ENCODE results near the gene VWA8.

The VWA8 gene

DNA sequence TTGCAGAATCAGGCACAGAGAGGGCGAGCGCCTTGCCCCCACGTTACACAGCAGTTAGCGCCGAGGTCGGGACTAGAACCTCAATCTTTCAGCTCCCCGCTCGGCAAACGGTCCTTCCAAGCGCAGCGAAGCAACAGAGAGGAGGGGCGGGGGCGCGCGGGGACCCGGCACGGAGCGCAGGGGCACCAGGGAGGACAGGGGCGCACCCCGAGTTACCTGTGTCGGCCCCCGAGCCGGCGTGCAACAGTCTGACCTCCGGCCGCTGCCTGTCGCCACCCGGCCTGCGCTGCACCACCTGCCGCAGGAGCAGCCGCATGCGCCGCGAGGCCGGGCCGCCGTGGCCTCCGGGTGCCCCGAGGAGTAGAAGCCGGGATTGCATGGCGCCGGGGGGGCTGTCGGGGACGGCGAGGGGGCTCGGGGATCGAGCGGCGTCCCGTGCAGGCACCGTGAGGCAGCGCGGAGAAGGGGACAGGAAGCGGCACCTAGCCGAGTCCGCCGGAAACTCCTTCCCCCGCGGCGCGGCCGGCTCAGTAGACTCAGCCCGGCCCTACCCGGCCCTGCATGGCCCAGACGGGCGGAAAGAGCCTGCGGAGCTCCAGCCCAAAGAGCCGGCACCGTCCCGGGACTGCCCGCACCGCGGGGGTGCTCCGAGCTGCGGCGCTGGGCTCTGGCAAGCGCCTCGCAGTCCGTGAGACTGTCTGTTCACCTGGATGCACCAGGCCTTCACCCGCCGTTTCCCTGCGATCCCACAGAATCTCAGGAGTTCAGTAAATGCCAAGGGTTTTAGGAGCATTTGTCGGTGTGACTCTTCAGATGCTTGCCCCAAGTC is at the start of gene VWA8:
TSS of gene VWA8 (minus strand) at position 473 of the 829 bp plus-strand sequence. CDS start at position 379, 94 bp downstream.
- H3K27ac ChIP-seq, result peak within 1 kb of the TSS; percentile 86 to 93
- TF ChIP-seq, protein P1, sequence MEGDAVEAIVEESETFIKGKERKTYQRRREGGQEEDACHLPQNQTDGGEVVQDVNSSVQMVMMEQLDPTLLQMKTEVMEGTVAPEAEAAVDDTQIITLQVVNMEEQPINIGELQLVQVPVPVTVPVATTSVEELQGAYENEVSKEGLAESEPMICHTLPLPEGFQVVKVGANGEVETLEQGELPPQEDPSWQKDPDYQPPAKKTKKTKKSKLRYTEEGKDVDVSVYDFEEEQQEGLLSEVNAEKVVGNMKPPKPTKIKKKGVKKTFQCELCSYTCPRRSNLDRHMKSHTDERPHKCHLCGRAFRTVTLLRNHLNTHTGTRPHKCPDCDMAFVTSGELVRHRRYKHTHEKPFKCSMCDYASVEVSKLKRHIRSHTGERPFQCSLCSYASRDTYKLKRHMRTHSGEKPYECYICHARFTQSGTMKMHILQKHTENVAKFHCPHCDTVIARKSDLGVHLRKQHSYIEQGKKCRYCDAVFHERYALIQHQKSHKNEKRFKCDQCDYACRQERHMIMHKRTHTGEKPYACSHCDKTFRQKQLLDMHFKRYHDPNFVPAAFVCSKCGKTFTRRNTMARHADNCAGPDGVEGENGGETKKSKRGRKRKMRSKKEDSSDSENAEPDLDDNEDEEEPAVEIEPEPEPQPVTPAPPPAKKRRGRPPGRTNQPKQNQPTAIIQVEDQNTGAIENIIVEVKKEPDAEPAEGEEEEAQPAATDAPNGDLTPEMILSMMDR (IDR thresholded peaks at IDR 0.05), result no peak
- H3K4me3 ChIP-seq, result peak within 1 kb of the TSS; percentile 87 to 95
- H3K9me3 ChIP-seq, result no peaks in the 10 kb centered on the region
- no peaks in the 10 kb centered on the region for H3K36me3 ChIP-seq
- H3K27me3 ChIP-seq, result no peaks in the 10 kb centered on the region
- H3K4me1 ChIP-seq, result peaks cover 0 to 16% (median 7%) of the 10 kb centered on the region in 4 donors
- DNase-seq, result peak; percentile 51 to 84
- intact Hi-C loops (cut with DNase I; ENCODE audit: low total_unique reads), result loop anchor here (5.0 kb wide), 1 partner anchor 81 kb away; no protein-coding TSS in a partner anchor

DNA sequence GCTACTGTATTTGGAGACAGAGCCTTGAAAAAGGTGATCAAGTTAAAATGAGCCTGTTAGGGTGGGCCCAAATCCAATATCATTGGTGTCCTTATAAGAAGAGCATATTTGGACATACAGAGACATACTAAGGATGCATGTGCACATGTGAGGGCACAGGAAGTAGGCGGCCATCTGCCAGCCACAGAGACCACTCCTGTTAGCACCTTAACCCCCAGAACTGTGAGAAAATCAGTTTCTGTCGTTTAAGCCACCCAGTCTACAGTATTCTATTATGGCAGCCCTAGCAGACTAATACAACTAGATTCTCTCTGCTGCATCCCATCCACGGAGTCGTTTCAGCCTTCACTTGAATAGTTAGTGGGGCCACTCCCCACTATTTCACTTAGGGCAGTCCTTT is 48.1 kb upstream of the VWA8 start:
- intact Hi-C loops (cut with DNase I; ENCODE audit: low total_unique reads), result no loop called here
- no peak overlapping the region for H3K27ac ChIP-seq
- no peaks in the 10 kb centered on the region for H3K27me3 ChIP-seq
- TF ChIP-seq, protein P1 (IDR thresholded peaks at IDR 0.05), result no peak
- no peak overlapping the region for H3K4me3 ChIP-seq
- H3K36me3 ChIP-seq, result no peaks in the 10 kb centered on the region
- peaks cover 0 to 9% (median 3%) of the 10 kb centered on the region in 4 donors for H3K4me1 ChIP-seq
- no peaks in the 10 kb centered on the region for H3K9me3 ChIP-seq
- no peak for DNase-seq

DNA sequence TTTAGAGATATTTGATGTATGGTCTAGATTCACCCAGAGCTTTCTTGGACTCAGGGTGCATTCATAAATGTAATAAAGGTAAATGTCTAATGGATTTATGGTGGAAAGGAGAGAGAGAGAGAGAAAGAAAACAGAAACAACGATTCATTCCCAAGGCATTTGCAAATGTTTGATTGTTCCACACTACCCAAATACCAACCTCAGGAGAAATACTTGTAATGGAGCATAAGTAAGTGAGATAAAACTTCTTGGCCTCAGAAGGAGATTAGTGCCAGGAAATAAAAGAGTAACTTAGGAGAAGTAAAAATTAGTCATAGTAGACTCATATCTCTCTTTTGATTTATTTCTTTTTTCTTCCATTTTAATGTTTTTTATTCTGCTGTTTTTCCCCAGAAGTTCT is 46.9 kb upstream of the VWA8 start:
- peaks cover 0 to 9% (median 3%) of the 10 kb centered on the region in 4 donors for H3K4me1 ChIP-seq
- DNase-seq, result no peak
- H3K9me3 ChIP-seq, result no peaks in the 10 kb centered on the region
- no peak overlapping the region for H3K4me3 ChIP-seq
- TF ChIP-seq, protein P1 (IDR thresholded peaks at IDR 0.05), result no peak
- no peaks in the 10 kb centered on the region for H3K36me3 ChIP-seq
- H3K27ac ChIP-seq, result no peak overlapping the region
- intact Hi-C loops (cut with DNase I; ENCODE audit: low total_unique reads), result no loop called here
- H3K27me3 ChIP-seq, result no peaks in the 10 kb centered on the region

DNA sequence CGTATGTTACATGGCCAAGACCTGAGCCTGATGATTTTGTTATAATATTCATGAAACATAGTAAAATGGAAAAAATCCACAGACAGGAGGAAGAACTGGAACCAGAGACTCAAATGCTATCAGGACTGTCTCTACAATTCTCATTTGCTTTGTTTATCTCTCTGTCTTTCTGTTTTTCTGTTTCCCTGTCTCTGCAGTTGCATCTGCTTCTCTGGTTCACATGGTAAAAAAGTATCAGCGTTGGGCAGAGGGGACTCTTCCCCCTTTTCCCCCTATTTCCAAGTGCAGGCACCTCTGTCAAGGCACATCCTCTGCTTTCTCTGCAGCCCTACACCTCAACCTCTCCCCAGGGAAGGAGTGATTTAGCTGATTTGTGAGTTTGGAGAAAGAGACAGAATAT is 41.2 kb upstream of the VWA8 start:
- no peak overlapping the region for H3K4me3 ChIP-seq
- no peaks in the 10 kb centered on the region for H3K27me3 ChIP-seq
- no peak overlapping the region for H3K27ac ChIP-seq
- no peaks in the 10 kb centered on the region for H3K4me1 ChIP-seq
- no peaks in the 10 kb centered on the region for H3K9me3 ChIP-seq
- TF ChIP-seq, protein P1 (IDR thresholded peaks at IDR 0.05), result no peak
- H3K36me3 ChIP-seq, result no peaks in the 10 kb centered on the region
- intact Hi-C loops (cut with DNase I; ENCODE audit: low total_unique reads), result no loop called here
- DNase-seq, result no peak

DNA sequence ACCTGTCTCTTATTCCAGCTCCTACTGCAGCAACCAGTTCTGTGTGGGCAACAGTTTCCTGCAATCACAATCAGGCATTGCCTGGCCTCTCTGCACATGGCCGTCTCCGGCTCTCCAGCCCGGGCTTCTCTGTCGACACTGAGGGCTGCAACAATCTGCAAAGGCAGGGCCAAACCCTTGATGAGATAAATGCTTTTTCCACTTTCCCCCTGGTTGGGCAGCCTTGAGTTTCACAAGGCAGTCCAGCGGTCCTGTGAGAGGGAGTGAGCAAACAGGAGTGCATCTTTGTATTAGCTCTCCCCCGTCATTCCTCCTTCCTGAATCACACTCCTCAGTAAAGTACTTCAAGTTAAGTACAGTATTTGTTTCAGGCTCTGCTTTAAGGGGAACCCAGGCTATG is 40.7 kb upstream of the VWA8 start:
- TF ChIP-seq, protein P1 (IDR thresholded peaks at IDR 0.05), result no peak
- intact Hi-C loops (cut with DNase I; ENCODE audit: low total_unique reads), result no loop called here
- Histone ChIP-seq H3K9me3 (no peaks in the 10 kb centered on the region), H3K27ac (no peak overlapping the region), H3K36me3 (no peaks in the 10 kb centered on the region), H3K27me3 (no peaks in the 10 kb centered on the region), H3K4me3 (no peak overlapping the region), H3K4me1 (no peaks in the 10 kb centered on the region)
- no peak for DNase-seq

All from tibial artery (tissue), 4 donors.